Fibroblast of lung (primary cell): ENCODE data around the gene TLL2. TPM values are rescaled to one million over a fixed set of nuclear protein-coding genes. Genes with fewer than 3 reads are reported as not detected.

Source experiments
- DNase-seq, 2 donors: peaks; one replicate each; pipeline versions ENCODE4 v3.0.0 to v3.0.0-alpha.2; 2010; ENCODE audit warnings: low read depth in 2 of 2
- H2AFZ ChIP-seq: 2 replicates; pipeline ENCODE4 v1.5.1; 2012; ENCODE audit warnings: low read length, control low read depth, inconsistent platforms
- H3K27ac ChIP-seq: 2 replicates; pipeline ENCODE4 v1.5.1; 2011; ENCODE audit warnings: low read length, control low read depth; ENCODE audit not compliant: insufficient read depth
- H3K27me3 ChIP-seq: 2 replicates; pipeline ENCODE4 v1.5.1; 2011; ENCODE audit warnings: mild to moderate bottlenecking, low read length; ENCODE audit not compliant: control insufficient read depth, insufficient read depth
- H3K36me3 ChIP-seq: 2 replicates; pipeline ENCODE4 v1.5.1; 2011; ENCODE audit warnings: low read length; ENCODE audit not compliant: control insufficient read depth, insufficient read depth
- H3K4me1 ChIP-seq: 2 replicates; pipeline ENCODE4 v1.5.1; 2011; ENCODE audit warnings: low read length; ENCODE audit not compliant: control insufficient read depth, insufficient read depth; ENCODE audit errors: extremely low read depth
- H3K4me2 ChIP-seq: 2 replicates; pipeline ENCODE4 v1.5.1; 2011; ENCODE audit warnings: low read length, control low read depth; ENCODE audit not compliant: insufficient read depth; ENCODE audit errors: extremely low read depth
- H3K4me3 ChIP-seq, 4 experiments: fragments of 200-600 bp in 1 of 4; sonication (generic) in 1 of 4; replicated peaks in 1 of 4; 2 replicates each; pipeline ENCODE4 v1.5.1; 2011 to 2016; ENCODE audit warnings: low read length in 4 of 4, low read depth in 3 of 4, mild to moderate bottlenecking in 3 of 4, control low read depth in 2 of 4, inconsistent platforms in 1 of 4, mixed read lengths in 1 of 4; ENCODE audit not compliant: insufficient read depth in 1 of 4; ENCODE audit errors: control extremely low read depth in 1 of 4
- H3K79me2 ChIP-seq: 2 replicates; pipeline ENCODE4 v1.5.1; 2012; ENCODE audit warnings: mild to moderate bottlenecking, low read length, inconsistent platforms; ENCODE audit not compliant: control insufficient read depth, insufficient read depth
- H3K9ac ChIP-seq: 2 replicates; pipeline ENCODE4 v1.5.1; 2011; ENCODE audit warnings: mild to moderate bottlenecking, low read length, control low read depth; ENCODE audit not compliant: insufficient read depth
- H3K9me3 ChIP-seq: 2 replicates; pipeline ENCODE4 v1.5.1; 2012; ENCODE audit warnings: low read depth, low read length; ENCODE audit not compliant: control insufficient read depth, insufficient read depth
- H4K20me1 ChIP-seq: 2 replicates; pipeline ENCODE4 v1.5.1; 2011; ENCODE audit warnings: low read length; ENCODE audit not compliant: control insufficient read depth, insufficient read depth; ENCODE audit errors: extremely low read depth
- CTCF ChIP-seq, 2 donors: IDR thresholded peaks in 1 of 2; conservative IDR thresholded peaks in 1 of 2; 1 replicate in 1 of 2; 2 replicates in 1 of 2; pipeline ENCODE4 v1.5.1; 2011 to 2012; ENCODE audit warnings: low read length in 2 of 2, control low read depth in 1 of 2, inconsistent platforms in 1 of 2, low read depth in 1 of 2, mild to moderate bottlenecking in 1 of 2
- EZH2 ChIP-seq: IDR thresholded peaks from 2 replicates; pipeline ENCODE4 v1.5.1; 2012; ENCODE audit warnings: low read length, control low read depth, mild to moderate bottlenecking; ENCODE audit errors: missing control alignments
- polyA plus RNA-seq, 2 donors: library from polyadenylated mRNA; depleted of rRNA in 1 of 2; stranded (reverse) in 1 of 2; unstranded in 1 of 2; fragments of >200 nt; gene quantifications; 2 replicates each; pipeline ENCODE4 v1.2.1, GENCODE V29; 2011 to 2012; ENCODE audit warnings: missing spikeins in 1 of 2
- total RNA-seq: library from RNA; depleted of rRNA; stranded (reverse); fragments of >200 nt; gene quantifications from 2 replicates; pipeline ENCODE4 v1.2.1, GENCODE V29; 2014

The TLL2 gene
- total and polyA plus RNA-seq, 2 donors (not counting 1 experiment from before 2014, with no cell fraction given): 0.05 to 0.17 TPM

DNA sequence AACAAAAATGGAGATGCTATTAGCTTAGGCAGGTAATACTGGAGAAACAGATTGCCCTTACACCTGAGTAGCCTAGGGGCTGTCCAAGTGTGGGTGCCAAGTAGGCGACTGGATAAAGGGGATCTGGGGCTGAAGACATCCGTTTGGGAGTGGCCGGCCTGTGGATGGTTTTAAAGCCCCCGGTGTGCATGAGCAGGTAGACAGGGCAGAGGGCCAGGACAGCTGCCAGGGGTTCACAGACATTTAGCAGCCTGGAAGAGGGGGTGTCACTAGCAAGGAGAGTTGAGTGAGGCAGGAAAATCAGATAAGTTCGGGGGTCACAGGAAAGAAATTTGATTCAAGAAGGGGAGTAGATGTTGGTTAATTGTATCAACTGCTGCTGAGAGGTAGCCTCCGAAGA, 153.4 kb downstream of the TLL2 start:
- DNase-seq: no peak
- H3K4me2 ChIP-seq: no peak overlapping the region
- no peak overlapping the region for H2AFZ ChIP-seq
- no peaks in the 10 kb centered on the region for H3K79me2 ChIP-seq
- H3K27ac ChIP-seq: no peak overlapping the region
- no peaks in the 10 kb centered on the region for H3K27me3 ChIP-seq
- TF ChIP-seq CTCF (conservative IDR thresholded peaks at IDR 0.05 in 1 of 2, IDR thresholded peaks at IDR 0.05 in 1 of 2; ENCODE audit: low read depth in 1 of 2, low read length in 2 of 2): no peak
- TF ChIP-seq EZH2: no peak
- H3K9ac ChIP-seq: no peak overlapping the region
- H3K9me3 ChIP-seq: no peaks in the 10 kb centered on the region
- H3K4me1 ChIP-seq: no peaks in the 10 kb centered on the region
- H3K36me3 ChIP-seq: no peaks in the 10 kb centered on the region
- H3K4me3 ChIP-seq: no peak overlapping the region
- H4K20me1 ChIP-seq: no peaks in the 10 kb centered on the region

- no peaks in the 10 kb centered on the region for H3K9me3 ChIP-seq
- H3K4me1 ChIP-seq: no peaks in the 10 kb centered on the region
- H2AFZ ChIP-seq: no peak overlapping the region
- no peaks in the 10 kb centered on the region for H3K27me3 ChIP-seq
- no peak overlapping the region for H3K27ac ChIP-seq
- H3K4me2 ChIP-seq: no peak overlapping the region
- no peak for DNase-seq
- no peak overlapping the region for H3K4me3 ChIP-seq
- no peak for TF ChIP-seq CTCF (conservative IDR thresholded peaks at IDR 0.05 in 1 of 2, IDR thresholded peaks at IDR 0.05 in 1 of 2; ENCODE audit: low read depth in 1 of 2, low read length in 2 of 2)
- no peak for TF ChIP-seq EZH2
- H3K9ac ChIP-seq: no peak overlapping the region
- no peaks in the 10 kb centered on the region for H3K79me2 ChIP-seq
- no peaks in the 10 kb centered on the region for H3K36me3 ChIP-seq
- H4K20me1 ChIP-seq: no peaks in the 10 kb centered on the region
Observed at GRCh38 chr10:96359616-96360015, 154.1 kb downstream of the TLL2 start.

GRCh38 chr10:96358851-96359540, 154.7 kb downstream of the TLL2 start, which contains the start of gene OPALIN:
TSS of gene OPALIN (minus strand) at chr10:96359002. CDS start at chr10:96358896, 106 bp downstream.
- Histone ChIP-seq H3K4me1 (no peaks in the 10 kb centered on the region), H2AFZ (no peak within 1 kb of the TSS), H4K20me1 (no peaks in the 10 kb centered on the region), H3K9ac (no peak within 1 kb of the TSS), H3K27ac (no peak within 1 kb of the TSS), H3K4me2 (no peak within 1 kb of the TSS), H3K27me3 (no peaks in the 10 kb centered on the region), H3K79me2 (no peaks in the 10 kb centered on the region), H3K4me3 (no peak within 1 kb of the TSS), H3K36me3 (no peaks in the 10 kb centered on the region), H3K9me3 (no peaks in the 10 kb centered on the region)
- no peak for DNase-seq
- TF ChIP-seq EZH2: no peak
- no peak for TF ChIP-seq CTCF (conservative IDR thresholded peaks at IDR 0.05 in 1 of 2, IDR thresholded peaks at IDR 0.05 in 1 of 2; ENCODE audit: low read depth in 1 of 2, low read length in 2 of 2)
